ENCODE results near the gene TEK.

Gene TEK

DNA sequence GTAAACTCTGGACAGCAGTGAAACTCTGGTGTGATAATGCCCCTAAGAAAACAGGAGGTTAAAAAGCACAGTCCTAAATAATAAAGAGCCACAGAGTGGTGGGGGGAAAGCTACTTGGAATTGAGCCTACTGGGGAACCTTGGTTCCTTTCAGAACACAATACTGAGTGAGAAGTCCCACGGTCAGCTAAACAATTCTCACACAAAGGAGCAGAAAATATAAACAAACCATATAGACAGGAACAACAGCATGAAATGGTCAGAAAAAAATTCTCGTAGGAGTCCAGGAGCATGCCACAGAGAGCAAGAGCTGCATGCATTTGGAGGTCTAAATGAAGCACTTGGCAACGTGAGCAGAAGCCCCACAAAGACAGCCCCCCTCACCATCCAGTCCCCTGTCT, 56.0 kb downstream of the TEK start:
- DNase-seq: no peak

DNA sequence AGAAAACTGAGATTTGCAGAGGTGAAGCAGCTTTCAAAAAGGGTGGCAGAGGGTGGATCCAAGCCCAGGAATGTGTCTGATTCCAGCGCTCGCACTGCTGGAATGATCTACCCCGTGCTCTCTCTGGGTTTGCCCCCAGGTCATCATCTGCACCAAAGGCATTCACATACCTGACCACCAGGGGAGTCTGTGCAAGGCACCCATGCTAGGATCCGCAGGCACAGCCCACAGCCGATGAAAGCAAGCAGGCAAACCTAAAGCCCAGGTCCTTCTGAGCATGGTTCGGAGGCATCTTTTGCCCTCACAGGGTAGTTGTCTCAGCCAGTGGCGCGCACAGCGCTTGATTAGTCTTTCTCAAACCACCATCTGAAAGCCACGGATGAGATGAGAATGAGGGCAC, 56.6 kb downstream of the TEK start:
- no peak for DNase-seq
- in situ Hi-C loops (cut with MboI; ENCODE audit: low pct_unique_long_range_greater_than_20kb, low sequenced_read_pairs): no loop called here

More for the DNA sequence above, 56.0 kb downstream of the TEK start:
- in situ Hi-C loops (cut with MboI; ENCODE audit: low pct_unique_long_range_greater_than_20kb, low sequenced_read_pairs): no loop called here

DNA sequence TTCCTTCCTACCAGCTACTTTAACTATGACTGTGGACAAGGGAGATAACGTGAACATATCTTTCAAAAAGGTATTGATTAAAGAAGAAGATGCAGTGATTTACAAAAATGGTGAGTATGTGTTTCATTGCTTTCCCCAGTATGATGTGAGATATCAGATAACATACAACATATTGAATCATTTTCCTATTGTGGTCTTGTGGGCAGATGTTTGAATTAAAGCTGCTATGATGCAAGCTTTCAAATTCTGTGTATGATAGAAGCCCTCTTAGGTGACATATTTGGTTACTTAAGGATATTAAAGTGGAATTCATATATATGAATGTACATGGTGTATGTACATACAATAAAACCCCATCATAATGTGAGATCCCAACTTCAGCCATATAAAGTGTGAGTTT, 59.5 kb downstream of the TEK start:
- no peak for DNase-seq
- in situ Hi-C loops (cut with MboI; ENCODE audit: low pct_unique_long_range_greater_than_20kb, low sequenced_read_pairs): no loop called here

DNA sequence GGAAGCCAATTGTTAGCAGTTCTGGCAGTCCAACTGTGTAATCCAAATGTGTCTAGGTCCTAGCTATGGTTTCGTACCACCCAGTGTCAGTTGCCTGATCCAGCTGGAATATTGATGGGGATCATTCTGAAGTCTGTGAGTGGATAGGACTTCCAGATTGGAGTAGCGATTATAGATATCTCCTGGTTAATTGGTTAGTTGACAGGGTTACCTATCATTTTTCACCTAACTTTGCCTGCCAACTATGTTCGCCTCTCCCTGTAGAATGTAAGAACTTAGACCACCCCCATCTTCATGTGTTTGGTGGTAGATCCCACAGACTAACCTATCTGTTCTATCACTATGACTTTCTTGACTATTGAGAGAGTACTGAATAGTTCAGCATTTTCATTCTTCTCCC, 59.9 kb downstream of the TEK start:
- in situ Hi-C loops (cut with MboI; ENCODE audit: low pct_unique_long_range_greater_than_20kb, low sequenced_read_pairs): no loop called here
- DNase-seq: no peak

DNA sequence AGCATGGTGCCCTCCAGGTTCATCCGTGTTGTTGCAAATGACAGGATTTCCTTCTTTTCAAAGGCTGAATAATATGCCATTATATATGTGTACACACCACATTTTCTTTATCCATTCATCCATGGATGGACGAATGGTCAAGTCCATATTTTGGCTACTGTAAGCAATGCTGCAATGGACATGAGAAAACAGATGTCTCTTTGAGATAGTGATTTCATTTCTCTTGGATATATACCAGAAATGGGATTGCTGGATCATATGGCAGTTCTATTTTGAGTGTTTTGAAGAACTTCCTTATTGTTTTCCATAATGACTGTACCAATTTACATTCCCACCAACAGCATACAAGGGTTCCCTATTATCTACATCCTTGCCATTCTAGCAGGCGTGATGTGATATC, 67.9 kb downstream of the TEK start:
- no peak for DNase-seq
- in situ Hi-C loops (cut with MboI; ENCODE audit: low pct_unique_long_range_greater_than_20kb, low sequenced_read_pairs): no loop called here

DNA sequence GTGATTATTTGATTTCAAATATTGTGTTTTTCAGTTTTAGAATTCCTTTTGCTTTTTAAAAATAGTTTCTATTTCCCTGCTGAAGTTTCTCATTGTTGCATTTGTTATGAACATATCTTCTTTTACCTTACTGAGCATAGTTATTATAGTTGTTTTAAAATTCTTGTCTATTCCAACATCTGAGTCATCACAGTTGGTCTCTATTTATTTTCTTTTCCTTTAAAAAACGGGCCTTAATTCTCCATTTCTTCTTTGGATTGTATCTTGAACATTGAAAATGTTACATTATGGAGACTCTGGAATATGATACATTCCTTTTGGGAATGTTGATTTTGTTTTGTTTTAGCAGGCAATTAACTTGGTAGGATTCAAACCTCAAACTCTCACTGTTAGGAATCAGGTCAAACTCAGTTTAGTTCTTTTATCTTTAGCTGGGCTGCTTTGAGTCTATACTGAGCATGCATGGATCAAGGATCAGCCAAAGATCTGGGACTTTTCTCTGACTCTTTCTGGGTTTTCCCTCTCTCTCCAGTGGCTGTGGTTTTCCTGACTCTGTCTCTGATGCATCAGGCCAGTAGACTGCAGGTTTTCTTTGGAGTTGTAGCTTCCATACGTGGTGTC, 70.3 kb downstream of the TEK start:
- DNase-seq: no peak
- in situ Hi-C loops (cut with MboI; ENCODE audit: low pct_unique_long_range_greater_than_20kb, low sequenced_read_pairs): no loop called here

DNA sequence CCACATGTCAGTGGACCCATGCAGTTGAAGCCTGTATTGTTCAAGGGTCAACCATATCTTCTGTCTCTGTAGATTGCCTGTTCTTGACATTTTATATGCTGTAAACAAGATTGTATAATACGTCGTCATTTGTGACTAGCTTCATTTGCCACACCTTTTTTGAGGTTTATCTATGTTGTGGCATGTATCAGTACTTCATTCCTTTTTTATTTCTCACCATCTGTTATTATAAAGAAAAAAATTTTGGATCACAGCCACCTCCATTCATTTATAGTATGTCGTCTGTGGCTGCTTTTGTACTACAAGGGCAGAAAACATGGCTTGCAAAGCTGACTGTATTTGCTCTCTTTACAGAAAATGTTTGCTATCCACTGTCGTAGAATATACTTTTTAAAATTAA, 72.4 kb downstream of the TEK start:
- DNase-seq: no peak
- in situ Hi-C loops (cut with MboI; ENCODE audit: low pct_unique_long_range_greater_than_20kb, low sequenced_read_pairs): no loop called here

DNA sequence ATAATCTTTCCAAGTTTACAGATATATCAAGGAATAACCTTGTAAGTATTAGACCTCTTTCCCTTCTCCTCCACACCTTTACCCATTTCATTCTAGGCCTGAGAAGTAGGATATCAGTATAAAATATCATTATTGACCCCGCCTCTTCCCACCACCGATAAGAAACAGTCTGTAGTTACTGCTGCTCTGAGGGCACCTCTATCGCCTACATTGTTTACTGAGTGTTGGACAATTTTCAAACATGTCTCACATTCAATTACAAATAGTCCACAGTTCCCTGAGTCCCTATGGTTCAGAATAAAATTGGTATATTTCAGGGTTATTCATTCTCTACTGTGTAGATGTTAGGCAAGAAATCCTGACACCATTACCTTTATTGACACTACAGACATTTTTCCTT, 73.4 kb downstream of the TEK start:
- in situ Hi-C loops (cut with MboI; ENCODE audit: low pct_unique_long_range_greater_than_20kb, low sequenced_read_pairs): no loop called here
- no peak for DNase-seq

DNA sequence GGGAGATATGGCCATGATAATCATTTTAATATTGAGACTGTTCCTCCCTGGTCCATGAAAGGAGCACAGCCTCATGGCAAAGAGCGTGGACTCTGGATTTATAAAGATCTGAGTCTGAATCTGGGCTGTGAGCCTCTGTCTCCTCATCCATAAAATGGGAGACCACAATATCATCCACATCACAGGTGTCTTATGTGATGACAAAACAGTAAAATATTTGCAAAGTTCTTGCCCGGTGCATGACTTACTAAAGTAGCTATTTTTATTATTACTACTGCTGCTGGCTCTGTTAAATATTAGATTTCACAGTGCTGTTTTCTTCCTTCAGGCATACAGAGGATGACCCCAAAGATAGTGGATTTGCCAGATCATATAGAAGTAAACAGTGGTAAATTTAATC, 74.1 kb downstream of the TEK start:
- in situ Hi-C loops (cut with MboI; ENCODE audit: low pct_unique_long_range_greater_than_20kb, low sequenced_read_pairs): no loop called here

DNA sequence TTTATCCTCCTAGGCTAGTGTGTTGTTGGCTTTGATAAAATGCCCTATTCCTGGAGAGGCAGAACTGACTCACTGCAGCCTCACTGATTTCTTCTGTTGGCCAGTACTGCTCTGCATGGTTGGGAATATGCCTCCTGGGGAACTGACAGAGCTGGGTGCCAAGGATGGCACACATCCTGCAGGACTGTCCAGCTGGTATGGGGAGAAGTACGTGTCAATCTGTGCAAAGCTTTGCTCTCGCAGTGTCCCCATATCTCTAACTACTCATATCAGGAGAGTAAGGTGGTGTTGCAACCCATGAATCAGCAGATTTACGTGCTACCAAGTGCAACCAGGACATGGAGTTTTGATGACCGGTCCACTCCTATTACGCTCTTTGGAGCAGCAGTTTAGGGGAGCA, 74.7 kb downstream of the TEK start:
- no peak for DNase-seq
- in situ Hi-C loops (cut with MboI; ENCODE audit: low pct_unique_long_range_greater_than_20kb, low sequenced_read_pairs): no loop called here

More for the DNA sequence above, 74.1 kb downstream of the TEK start:
- no peak for DNase-seq

DNA sequence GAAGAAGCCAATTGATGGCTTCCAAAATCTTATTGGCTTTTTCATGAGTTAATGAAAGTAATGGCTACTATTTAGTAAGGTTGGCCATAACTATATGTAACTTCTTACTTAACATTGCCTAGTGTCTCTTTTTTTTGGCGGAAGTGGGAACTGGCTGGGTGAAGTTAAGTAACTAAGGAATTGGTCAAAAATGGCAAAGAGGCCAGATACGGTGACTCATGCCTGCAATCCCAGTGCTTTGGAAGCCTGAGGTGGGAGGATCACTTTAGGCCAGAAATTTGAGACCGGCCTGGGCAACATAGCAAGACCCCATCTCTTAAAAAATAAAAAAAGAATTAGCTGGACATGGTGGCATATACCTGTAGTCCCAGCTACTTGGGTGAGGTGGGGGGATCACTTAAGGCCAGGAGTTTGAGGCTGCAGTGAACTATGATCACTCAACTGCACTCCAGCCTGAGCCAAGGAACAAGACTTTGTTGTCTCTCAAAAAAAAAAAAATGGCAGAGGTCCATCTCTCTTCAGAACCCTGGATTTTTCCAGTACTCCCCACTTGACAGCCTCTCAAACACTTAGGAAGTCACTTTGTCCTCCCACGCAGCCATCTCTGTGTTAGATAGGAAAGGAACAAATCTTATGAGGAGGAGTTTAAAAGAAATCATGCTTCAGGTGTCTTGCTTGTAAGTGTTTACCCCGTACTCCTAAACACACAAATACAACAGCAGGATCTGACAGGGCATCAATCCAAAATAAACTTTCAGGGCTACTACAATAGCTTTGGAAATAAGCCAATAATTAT, 75.7 kb downstream of the TEK start:
- in situ Hi-C loops (cut with MboI; ENCODE audit: low pct_unique_long_range_greater_than_20kb, low sequenced_read_pairs): no loop called here
- no peak for DNase-seq

DNA sequence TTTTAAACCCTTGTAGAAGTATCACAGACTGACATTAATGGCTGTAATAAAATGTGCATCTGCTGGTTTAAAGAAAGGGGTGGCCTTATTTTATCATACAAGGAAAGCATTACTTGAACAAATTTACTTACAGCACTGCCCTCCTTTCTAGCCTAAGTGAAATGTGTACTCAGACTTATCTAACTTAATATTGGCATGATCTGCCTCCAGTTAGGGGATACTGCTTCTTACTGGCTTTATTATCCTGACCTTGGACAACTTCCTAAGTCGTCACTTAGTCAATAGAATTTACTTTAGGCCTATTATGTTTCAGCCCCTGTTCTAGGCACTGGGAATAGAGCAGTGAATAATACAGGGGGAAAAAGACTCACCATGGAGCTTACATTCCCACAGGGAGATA, 79.4 kb downstream of the TEK start:
- in situ Hi-C loops (cut with MboI; ENCODE audit: low pct_unique_long_range_greater_than_20kb, low sequenced_read_pairs): no loop called here
- no peak for DNase-seq

DNA sequence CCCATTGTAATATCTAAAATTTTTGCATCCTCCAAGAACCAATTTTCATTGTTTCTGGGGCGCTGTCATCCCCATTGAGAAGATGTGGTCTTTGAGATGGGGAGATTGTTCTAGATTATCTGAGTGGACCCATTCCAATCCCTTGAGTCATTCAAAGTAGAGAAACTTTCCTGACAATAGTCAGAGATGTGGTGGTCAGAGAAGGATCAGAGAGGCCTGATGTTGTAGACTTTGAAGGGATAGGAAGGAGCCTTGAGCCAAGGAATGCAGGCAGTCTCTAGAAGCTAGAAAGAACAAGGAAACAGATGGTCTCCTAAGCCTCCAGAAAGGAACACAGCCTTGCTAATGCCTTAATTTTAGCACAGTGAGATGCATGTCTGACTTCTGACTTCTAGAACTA, 80.4 kb downstream of the TEK start:
- in situ Hi-C loops (cut with MboI; ENCODE audit: low pct_unique_long_range_greater_than_20kb, low sequenced_read_pairs): no loop called here
- no peak for DNase-seq

DNA sequence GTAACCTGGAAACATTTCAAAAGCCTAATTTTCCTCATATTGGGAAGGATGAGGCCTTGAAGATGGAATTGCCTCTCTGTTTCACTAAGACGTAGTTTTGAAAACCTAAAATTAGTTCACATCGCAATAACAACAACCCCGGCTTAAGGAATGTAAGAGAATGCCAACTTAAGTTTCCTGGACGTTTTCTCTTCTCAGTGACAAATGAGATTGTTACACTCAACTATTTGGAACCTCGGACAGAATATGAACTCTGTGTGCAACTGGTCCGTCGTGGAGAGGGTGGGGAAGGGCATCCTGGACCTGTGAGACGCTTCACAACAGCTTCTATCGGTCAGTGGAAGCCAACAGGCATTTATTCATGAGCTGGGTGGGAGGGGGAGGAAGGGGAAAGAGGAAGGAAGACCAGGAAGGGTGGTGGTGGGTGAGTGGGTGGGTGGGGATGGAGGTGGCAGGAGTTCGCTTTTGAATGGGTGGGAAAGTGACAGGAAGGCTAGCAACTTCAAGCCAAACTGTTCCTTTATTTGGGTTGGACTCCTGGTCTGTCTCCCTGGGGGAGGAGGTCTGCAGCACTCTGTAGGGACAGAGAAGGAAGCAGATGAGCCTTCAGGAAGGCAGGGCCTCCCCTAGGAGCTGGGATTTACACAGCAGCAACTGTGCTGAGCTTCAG, 83.4 kb downstream of the TEK start:
- in situ Hi-C loops (cut with MboI; ENCODE audit: low pct_unique_long_range_greater_than_20kb, low sequenced_read_pairs): no loop called here
- no peak for DNase-seq

DNA sequence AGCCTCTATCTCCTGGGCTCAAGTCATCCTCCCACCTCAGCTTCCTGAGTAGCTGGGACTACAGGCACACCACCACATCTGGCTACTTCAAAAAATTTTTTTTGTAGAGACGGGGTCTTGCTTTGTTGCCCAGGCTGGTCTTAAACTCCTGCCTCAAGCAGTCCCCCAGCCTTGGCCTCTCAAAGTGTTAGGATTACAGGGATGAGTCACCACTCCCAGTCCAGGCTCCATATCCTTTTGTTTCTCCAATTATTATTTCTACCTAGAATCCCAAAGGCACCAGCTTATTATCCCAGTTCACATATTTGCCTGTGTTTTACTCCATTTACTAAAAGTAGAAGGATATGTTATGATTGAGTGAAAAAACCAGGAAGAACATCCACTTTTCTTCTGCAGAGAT, 84.9 kb downstream of the TEK start:
- in situ Hi-C loops (cut with MboI; ENCODE audit: low pct_unique_long_range_greater_than_20kb, low sequenced_read_pairs): no loop called here
- DNase-seq: no peak

DNA sequence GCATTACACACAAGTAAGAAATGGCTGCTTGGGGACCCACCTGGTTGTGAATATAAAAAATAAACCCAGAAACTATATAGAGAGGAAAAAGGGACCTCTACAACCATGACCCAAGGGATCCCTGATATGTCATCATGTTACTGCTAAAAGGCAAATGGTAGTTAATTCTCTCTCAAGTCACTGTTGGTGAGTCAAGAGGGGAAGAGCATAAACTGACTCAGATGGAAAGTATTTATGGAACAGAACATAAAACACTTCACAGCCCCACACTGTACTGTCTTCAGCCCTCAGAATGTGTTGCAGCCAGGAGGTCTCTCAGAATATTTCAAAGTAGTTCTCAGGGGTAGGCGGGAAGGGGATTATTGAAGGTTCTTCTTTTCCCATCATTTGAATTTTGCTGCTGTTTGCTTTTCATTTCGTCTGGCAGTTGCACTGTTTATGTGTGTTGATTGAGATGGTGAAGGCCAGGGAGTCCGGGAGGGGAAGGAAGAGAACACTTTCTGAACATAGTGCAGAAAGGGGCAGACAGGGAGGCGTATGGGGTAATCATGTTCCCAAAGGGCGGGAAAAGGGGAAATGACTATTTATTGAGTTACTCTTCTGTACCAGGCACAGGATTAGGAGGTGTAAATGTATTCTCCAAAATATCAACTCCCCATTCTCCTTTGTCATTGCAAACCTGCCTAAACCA, 85.5 kb downstream of the TEK start:
- DNase-seq: peak; percentile 2
- in situ Hi-C loops (cut with MboI; ENCODE audit: low pct_unique_long_range_greater_than_20kb, low sequenced_read_pairs): no loop called here

DNA sequence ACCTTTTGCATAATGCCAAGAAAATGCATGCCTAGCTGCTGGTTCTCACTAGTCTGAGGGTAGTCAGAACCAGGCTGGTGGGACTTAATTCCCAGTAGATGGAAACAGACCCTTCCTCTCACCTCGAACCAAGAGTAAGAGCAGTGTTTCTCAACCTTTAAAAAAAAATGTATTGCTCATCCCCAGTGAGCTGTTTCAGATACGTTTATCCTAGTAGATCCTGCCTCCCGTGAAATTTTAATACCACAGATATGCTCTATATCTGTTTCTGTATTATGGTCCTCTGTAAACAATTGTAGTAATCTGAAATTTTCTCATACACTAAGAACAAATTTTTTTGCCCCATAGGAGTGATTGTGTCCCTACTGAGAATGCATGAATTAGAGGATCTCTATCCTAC, 86.2 kb downstream of the TEK start:
- in situ Hi-C loops (cut with MboI; ENCODE audit: low pct_unique_long_range_greater_than_20kb, low sequenced_read_pairs): no loop called here
- DNase-seq: no peak

DNA sequence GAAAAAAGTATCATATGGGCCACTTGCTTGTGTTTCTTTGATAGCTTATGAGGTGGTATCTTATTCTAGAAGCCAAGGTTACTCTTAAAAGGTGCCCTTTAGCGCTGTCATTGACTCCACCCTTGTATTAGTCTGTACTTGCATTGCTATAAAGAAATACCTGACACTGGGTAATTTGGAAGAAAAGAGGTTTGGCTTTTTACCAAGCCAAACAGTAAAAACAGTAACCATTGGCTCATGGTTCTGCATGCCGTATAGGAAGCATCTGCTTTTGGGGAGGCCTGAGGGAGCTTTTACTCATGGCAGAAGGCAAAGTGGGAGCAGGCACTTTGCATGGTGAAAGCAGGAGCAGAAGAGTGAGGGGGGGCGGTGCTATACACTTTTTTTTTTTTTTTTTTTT, 87.4 kb downstream of the TEK start:
- no peak for DNase-seq
- in situ Hi-C loops (cut with MboI; ENCODE audit: low pct_unique_long_range_greater_than_20kb, low sequenced_read_pairs): no loop called here

DNA sequence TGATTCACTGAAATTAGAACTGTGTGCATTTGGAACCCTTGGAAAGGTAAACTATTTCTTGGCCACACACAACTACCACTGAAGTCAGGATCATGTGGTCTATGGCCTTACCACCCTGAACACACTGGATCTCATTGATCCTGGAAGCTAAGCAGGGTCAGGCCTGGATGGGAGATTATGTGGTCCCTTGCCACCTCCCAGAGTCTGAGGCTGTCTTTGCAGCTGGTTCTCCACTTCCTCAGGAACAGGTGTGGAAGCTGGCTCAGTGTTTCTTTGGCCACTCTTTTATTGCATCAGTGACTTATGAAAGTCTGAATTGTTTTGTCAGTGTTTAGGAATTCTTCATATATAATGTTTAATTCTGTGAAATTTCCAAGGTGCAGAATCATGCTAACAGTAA, 89.2 kb downstream of the TEK start:
- DNase-seq: peak; percentile 3
- in situ Hi-C loops (cut with MboI; ENCODE audit: low pct_unique_long_range_greater_than_20kb, low sequenced_read_pairs): no loop called here

DNA sequence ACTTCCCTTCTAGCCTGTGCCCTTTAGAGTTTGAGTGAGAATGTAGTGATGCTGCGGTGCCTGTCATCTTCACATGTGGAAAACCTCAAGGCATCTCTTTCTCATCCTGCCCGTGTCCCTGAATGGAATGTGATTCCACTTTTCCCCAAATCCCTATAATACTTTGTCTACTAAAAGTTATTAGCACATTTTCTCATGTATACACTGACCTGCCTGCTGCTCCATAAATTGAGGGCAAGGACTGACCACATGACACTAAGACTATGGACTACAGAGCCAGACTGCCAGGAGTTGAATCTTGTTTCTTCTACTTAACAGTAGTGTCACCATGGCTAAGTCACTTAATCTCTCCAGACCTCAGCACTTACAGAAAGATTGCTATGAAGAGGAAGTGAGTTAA, 93.0 kb downstream of the TEK start:
- in situ Hi-C loops (cut with MboI; ENCODE audit: low pct_unique_long_range_greater_than_20kb, low sequenced_read_pairs): no loop called here
- no peak for DNase-seq
